Heart left ventricle (tissue), 16 donors: ENCODE results near the gene SLC15A4. TPM values are rescaled to one million over a fixed set of nuclear protein-coding genes. Genes with fewer than 3 reads are reported as not detected.
"Not testable (repeated sequence)": the region's sequence is repeated elsewhere in the genome, so short reads cannot be mapped to it uniquely, and the experiment has no call there.

Experiments
- ATAC-seq, 4 donors: fragments of 200-7000 bp; cut with Tn5 transposase; one replicate each; pipeline ENCODE4 v1.9.1; 2020 to 2022; ENCODE audit warnings: moderate library complexity in 4 of 4, mild to moderate bottlenecking in 3 of 4, moderate number of reproducible peaks in 1 of 4
- DNase-seq, 5 donors: peaks; one replicate each; pipeline ENCODE4 v3.0.0-alpha.2; 2020
- H3K27ac ChIP-seq, 12 donors: fragments of 200-600 bp; sonication (generic) in 4 of 12; one replicate each; pipeline versions ENCODE4 v1.5.0 to v1.8.0; 2016 to 2022; ENCODE audit warnings: mild to moderate bottlenecking in 2 of 12
- H3K27me3 ChIP-seq, 9 donors: fragments of 200-600 bp; sonication (generic) in 2 of 9; one replicate each; pipeline versions ENCODE4 v1.5.1 to v1.8.0; 2016 to 2022; ENCODE audit warnings: mild to moderate bottlenecking in 3 of 9
- H3K36me3 ChIP-seq, 9 donors: fragments of 200-600 bp; sonication (generic) in 2 of 9; one replicate each; pipeline versions ENCODE4 v1.5.0 to v1.8.0; 2018 to 2022; ENCODE audit warnings: mild to moderate bottlenecking in 2 of 9
- H3K4me1 ChIP-seq, 12 donors: fragments of 200-600 bp; sonication (generic) in 4 of 12; one replicate each; pipeline versions ENCODE4 v1.5.0 to v1.8.0; 2016 to 2022; ENCODE audit warnings: mild to moderate bottlenecking in 3 of 12
- H3K4me3 ChIP-seq, 12 donors: fragments of 200-600 bp; sonication (generic) in 4 of 12; one replicate each; pipeline versions ENCODE4 v1.5.0 to v1.8.0; 2017 to 2022; ENCODE audit warnings: mild to moderate bottlenecking in 9 of 12, moderate library complexity in 4 of 12
- H3K9me3 ChIP-seq, 12 donors: fragments of 200-600 bp; sonication (generic) in 4 of 12; one replicate each; pipeline versions ENCODE4 v1.5.0 to v1.8.0; 2016 to 2022; ENCODE audit warnings: mild to moderate bottlenecking in 1 of 12
- POLR2A ChIP-seq, 2 donors: fragments of 450-650 bp; IDR thresholded peaks; one replicate each; pipeline ENCODE4 v1.6.1; 2017; ENCODE audit warnings: antibody characterized with exemption in 2 of 2, mild to moderate bottlenecking in 2 of 2, moderate library complexity in 2 of 2
- WGBS, 4 donors: extraction: QIAGEN DNeasy Blood & Tissue Kit in 2 of 4; methylation state at CpG; one replicate each; pipeline versions ENCODE4 v1.1.5 to v1.1.7; 2013 to 2018; 5-methylcytosine and 5-hydroxymethylcytosine counted together
- intact Hi-C, 10 donors: fragments of 100-400 bp; cut with DNase I; formaldehyde crosslinking; loops; one replicate each; pipeline versions ENCODE4 v1.11.1 to v1.14.2; 2022
- polyA plus RNA-seq, 2 donors: library from polyadenylated mRNA; stranded (reverse); fragments of 200-250 nt; gene quantifications; one replicate each; pipeline ENCODE4 v1.2.3, GENCODE V29; 2013
- total RNA-seq, 9 donors: library from RNA; depleted of rRNA in 2 of 9; stranded (reverse); fragments of >200 nt in 2 of 9; fragmentation: NEBNext Ultra II Directional in 3 of 9; extraction: Animal tissue kit (Norgen Biotek cat#: 25700) in 3 of 9; gene quantifications; one replicate each; pipeline versions ENCODE4 v1.1.0 to v1.2.4, GENCODE V29; 2016 to 2023
- TF ChIP-seq, protein P1 (sequence below), 12 donors: fragments of 200-600 bp; sonication (generic) in 4 of 12; IDR thresholded peaks; one replicate each; pipeline versions ENCODE4 v1.5.0 to v1.8.0; 2018 to 2022; ENCODE audit warnings: antibody characterized with exemption in 12 of 12, mild to moderate bottlenecking in 5 of 12
- donor health status: ischemic (EF 13 %, LVEDD 7.1; RV severe dilation, severe dysfunction).
- donor health status: healthy with polysubstance abuse.
- donor health status: DM: no; HTN: yes; CAD: no.
- donor health status: DM: no; HTN: no; CAD: no.
- donor health status: ischemic (EF 25% LVEDD 6.9; RV normal size, moderate dysfunction).
- donor health status: ischemic (EF 25% LVEDD 5.7; RV mildly dilated, moderate dysfunction).
- donor health status: healthy.
- donor health status: DM: yes; HTN: yes; CAD: no.
- donor health status: ischemic (EF 35%, LVEDD 5.7; RV mildly dilated, moderate dysfunction).
- donor health status: nonischemic (EF 11% LVEDD 7.7; RV severe dilation, severe dysfunction).
- donor health status: DM: yes; HTN: yes; CAD: no.
- donor health status: PGD.
- donor health status: ischemic (EF 29% LVEDD 5.4; RV normal size, mild dysfunction).
- donor health status: nonischemic (EF 23%, LVEDD 6.1; RV moderate dilation, normal function).

SLC15A4 gene
- total and polyA plus RNA-seq, 11 donors: 10.5 to 31.5 (median 18.1) TPM

DNA sequence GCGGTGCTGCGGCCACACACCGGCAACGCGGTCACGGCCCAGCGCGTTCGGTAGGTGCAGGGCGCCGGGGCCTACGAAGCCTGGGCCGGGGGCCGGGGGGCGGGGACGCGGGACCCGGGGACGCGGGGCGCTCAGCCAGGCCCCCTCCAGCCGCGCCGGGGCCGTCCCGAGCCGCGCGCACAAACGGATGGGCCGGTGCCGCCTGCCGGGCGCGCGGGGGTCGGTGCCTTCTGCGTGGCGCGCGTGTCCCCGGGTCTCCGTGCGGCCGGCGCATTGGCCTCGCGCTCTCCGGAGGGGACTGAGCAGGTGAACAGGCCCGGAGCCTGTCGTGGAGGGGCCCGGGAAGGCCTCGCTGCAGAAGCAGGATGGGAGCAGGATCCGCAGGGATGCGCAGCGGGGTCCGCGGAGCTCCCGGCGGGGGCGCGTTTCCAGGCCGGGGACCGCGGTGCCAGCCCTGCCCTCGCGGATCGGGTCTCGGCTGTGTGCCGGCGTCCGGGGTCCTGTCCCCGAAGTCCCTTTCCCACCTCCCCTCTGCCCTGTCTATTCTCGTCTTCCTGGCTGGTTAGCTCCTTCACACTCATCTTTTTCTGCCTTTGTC is 29.9 kb upstream of the SLC15A4 start:
- WGBS, 4 donors: 0 to 1% (median 1%) methylated on average over 13 to 74 of the region's 74 CpGs
- intact Hi-C loops: no loop called here
- H3K4me1 ChIP-seq: peaks cover 0 to 9% (median 0%) of the 10 kb centered on the region in 12 donors
- DNase-seq (no peak), ATAC-seq (no peak)
- H3K4me3 ChIP-seq: peak overlapping the region in 10 of 12 donors; percentile 12 to 60 (median 30)
- no peaks in the 10 kb centered on the region for H3K9me3 ChIP-seq
- no peak for TF ChIP-seq POLR2A (IDR thresholded peaks at IDR 0.05)
- TF ChIP-seq, protein P1, sequence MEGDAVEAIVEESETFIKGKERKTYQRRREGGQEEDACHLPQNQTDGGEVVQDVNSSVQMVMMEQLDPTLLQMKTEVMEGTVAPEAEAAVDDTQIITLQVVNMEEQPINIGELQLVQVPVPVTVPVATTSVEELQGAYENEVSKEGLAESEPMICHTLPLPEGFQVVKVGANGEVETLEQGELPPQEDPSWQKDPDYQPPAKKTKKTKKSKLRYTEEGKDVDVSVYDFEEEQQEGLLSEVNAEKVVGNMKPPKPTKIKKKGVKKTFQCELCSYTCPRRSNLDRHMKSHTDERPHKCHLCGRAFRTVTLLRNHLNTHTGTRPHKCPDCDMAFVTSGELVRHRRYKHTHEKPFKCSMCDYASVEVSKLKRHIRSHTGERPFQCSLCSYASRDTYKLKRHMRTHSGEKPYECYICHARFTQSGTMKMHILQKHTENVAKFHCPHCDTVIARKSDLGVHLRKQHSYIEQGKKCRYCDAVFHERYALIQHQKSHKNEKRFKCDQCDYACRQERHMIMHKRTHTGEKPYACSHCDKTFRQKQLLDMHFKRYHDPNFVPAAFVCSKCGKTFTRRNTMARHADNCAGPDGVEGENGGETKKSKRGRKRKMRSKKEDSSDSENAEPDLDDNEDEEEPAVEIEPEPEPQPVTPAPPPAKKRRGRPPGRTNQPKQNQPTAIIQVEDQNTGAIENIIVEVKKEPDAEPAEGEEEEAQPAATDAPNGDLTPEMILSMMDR (IDR thresholded peaks at IDR 0.05): no peak
- H3K27ac ChIP-seq: peak overlapping the region in 1 of 12 donors; percentile 64
- no peaks in the 10 kb centered on the region for H3K36me3 ChIP-seq
- peaks cover 9 to 50% (median 19%) of the 10 kb centered on the region in 9 donors for H3K27me3 ChIP-seq

DNA sequence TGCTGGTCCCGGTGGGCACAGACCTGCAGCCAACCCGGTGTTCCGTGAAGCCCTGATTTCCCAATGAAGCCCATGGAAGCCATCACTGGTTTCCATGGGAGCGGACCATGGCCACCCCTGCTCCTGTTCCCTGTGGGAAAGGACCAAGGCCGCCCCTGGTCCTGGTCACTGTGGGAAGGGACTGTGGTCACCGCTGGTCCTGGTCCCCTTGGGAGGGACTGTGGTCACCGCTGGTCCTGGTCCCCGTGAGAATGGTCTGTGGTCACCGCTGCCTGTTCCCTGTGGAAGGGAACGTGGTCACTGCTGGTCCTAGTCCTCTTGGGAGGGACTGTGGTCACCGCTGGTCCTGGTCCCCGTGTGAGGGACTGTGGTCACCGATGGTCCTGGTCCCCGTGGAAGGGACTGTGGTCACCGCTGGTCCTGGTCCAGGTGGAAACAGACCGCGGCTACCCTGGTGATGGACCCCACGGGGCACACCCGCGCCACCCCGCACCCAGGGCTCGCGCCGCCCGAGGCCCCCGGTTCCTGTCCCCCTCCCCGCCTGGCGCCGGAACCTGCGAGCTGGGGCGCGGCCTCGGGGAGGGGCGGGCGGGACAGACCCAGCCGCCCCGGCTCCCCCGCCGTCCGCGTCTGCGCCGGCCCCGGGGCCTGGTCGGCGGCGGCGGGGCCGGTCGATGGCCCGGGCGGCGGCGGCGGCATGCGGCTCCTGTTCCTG is 29.3 kb upstream of the SLC15A4 start, which contains the start of gene GLT1D1:
GLT1D1 (plus strand) TSS at position 594 of the 715 bp plus-strand sequence; CDS start at position 698, 104 bp downstream.
- DNase-seq (no peak), ATAC-seq (peak in 1 of 4 donors; percentile 41)
- H3K27ac ChIP-seq: peak within 1 kb of the TSS in 1 of 12 donors; percentile 64
- WGBS, 4 donors: 21 to 61% (median 22%) methylated on average over 11 to 56 of the region's 56 CpGs
- peaks cover 0 to 9% (median 0%) of the 10 kb centered on the region in 12 donors for H3K4me1 ChIP-seq
- H3K9me3 ChIP-seq: no peaks in the 10 kb centered on the region
- intact Hi-C loops: no loop called here
- TF ChIP-seq POLR2A (IDR thresholded peaks at IDR 0.05): no peak
- TF ChIP-seq, protein P1 (IDR thresholded peaks at IDR 0.05): no peak
- peak within 1 kb of the TSS in 10 of 12 donors; percentile 12 to 60 (median 30) for H3K4me3 ChIP-seq
- peaks cover 9 to 50% (median 19%) of the 10 kb centered on the region in 9 donors for H3K27me3 ChIP-seq
- H3K36me3 ChIP-seq: no peaks in the 10 kb centered on the region

DNA sequence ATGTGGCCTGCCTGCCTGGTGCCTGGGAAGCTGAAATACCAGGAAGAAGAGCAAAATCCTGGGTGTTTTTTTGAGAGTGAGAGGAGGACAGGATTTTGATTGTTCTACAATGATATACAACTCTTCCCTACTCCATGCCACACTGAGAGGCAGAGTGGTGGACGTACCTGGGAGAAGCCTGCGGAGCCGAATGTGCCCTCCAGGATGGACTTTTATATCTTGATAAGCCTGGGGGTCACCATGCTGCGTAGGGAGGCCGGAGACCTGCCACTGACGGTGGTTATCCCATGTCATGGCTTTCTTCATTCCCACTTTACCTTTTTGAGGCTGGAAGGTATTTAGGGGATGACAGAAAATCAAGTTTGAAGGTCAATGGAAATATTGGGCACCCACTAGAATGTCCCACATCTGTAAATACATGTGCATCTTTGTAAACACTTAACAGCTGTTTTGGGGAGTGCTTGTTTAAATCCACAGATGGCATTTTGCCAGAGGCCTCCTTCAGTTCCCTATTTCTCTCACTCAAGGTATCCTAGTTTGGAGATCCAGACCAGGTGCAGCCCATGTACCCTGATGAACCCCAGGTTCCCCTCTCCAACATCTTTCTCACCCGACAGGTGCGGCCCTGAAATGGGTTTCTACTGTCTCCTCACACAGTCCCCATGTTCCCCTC is 28.4 kb upstream of the SLC15A4 start:
- peaks cover 0 to 9% (median 0%) of the 10 kb centered on the region in 12 donors for H3K4me1 ChIP-seq
- H3K27me3 ChIP-seq: peaks cover 9 to 50% (median 19%) of the 10 kb centered on the region in 9 donors
- no peak for ATAC-seq
- TF ChIP-seq POLR2A (IDR thresholded peaks at IDR 0.05): no peak
- TF ChIP-seq, protein P1 (IDR thresholded peaks at IDR 0.05): no peak
- intact Hi-C loops: no loop called here
- no peak for DNase-seq
- 76 to 88% (median 85%) methylated on average over 8 of the region's 8 CpGs for WGBS, 4 donors
- H3K9me3 ChIP-seq: no peaks in the 10 kb centered on the region
- H3K27ac ChIP-seq: no peak overlapping the region
- H3K36me3 ChIP-seq: no peaks in the 10 kb centered on the region
- no peak overlapping the region for H3K4me3 ChIP-seq

DNA sequence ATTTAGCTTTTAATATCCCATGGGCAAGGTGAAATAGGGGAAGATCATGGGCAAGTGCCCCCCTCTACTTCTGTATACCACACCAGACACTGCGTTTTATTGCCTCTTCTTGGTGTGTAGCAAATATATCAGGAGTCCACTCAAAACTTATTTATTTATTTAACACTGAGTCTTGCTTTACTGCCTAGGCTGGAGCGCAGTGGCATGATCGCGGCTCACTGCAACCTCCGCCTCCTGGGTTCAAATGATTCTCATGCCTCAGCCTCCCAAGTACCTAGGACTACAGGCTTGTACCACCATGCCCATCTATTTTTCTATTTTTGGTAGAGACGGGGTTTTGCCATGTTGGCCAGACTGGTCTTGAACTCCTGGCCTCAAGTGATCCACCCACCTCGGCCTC is 27.7 kb upstream of the SLC15A4 start:
- intact Hi-C loops, ATAC-seq, H3K9me3 ChIP-seq, DNase-seq, H3K36me3 ChIP-seq, H3K27ac ChIP-seq, H3K4me3 ChIP-seq, H3K4me1 ChIP-seq: not testable (repeated sequence)
- WGBS, 4 donors: 80 to 94% (median 85%) methylated on average over 7 of the region's 7 CpGs
- peaks cover 9 to 50% (median 19%) of the 10 kb centered on the region in 9 donors for H3K27me3 ChIP-seq
